ENCODE data around the gene OPN1MW2. TPM values are rescaled to one million over a fixed set of nuclear protein-coding genes. Genes with fewer than 3 reads are reported as not detected.
A peak's percentile ranks its signal among the peaks of the same experiment; 100 is the strongest.
"Not testable (repeated sequence)": the region's sequence is repeated elsewhere in the genome, so short reads cannot be mapped to it uniquely, and the experiment has no call there.

OPN1MW2 gene
- total and polyA plus RNA-seq, 11 donors = not detected

GRCh38 chrX:154225292-154225691 is 5.7 kb downstream of the OPN1MW2 start:
- H3K36me3 ChIP-seq; intact Hi-C loops (cut with DNase I); H3K4me3 ChIP-seq; H3K27ac ChIP-seq; H3K27me3 ChIP-seq; H3K9me3 ChIP-seq; DNase-seq; ATAC-seq; H3K4me1 ChIP-seq: not testable (repeated sequence)
- no CpG with 5 or more reads among the region's 6 CpGs for WGBS, 4 donors

GRCh38 chrX:154226706-154227105 is 7.2 kb downstream of the OPN1MW2 start:
- H3K36me3 ChIP-seq; intact Hi-C loops (cut with DNase I); H3K4me1 ChIP-seq; ATAC-seq; H3K27ac ChIP-seq; H3K9me3 ChIP-seq; H3K4me3 ChIP-seq; DNase-seq; H3K27me3 ChIP-seq: not testable (repeated sequence)
- no CpG with 5 or more reads among the region's 9 CpGs for WGBS, 4 donors

- no CpG with 5 or more reads among the region's 3 CpGs for WGBS, 4 donors
- ATAC-seq = peak in 3 of 4 donors; percentile 57 to 85 (median 79)
Observed at GRCh38 chrX:154231443-154231842, 11.9 kb downstream of the OPN1MW2 start.

GRCh38 chrX:154233620-154234019 is 14.1 kb downstream of the OPN1MW2 start:
- DNase-seq; H3K27ac ChIP-seq; ATAC-seq; H3K4me3 ChIP-seq; H3K27me3 ChIP-seq; intact Hi-C loops (cut with DNase I); H3K36me3 ChIP-seq; H3K9me3 ChIP-seq; H3K4me1 ChIP-seq: not testable (repeated sequence)
- WGBS, 4 donors = no CpG with 5 or more reads among the region's 16 CpGs

More at GRCh38 chrX:154231443-154231842, 11.9 kb downstream of the OPN1MW2 start:
- intact Hi-C loops (cut with DNase I); H3K27ac ChIP-seq; H3K4me1 ChIP-seq; H3K36me3 ChIP-seq; H3K27me3 ChIP-seq; H3K4me3 ChIP-seq; DNase-seq; H3K9me3 ChIP-seq: not testable (repeated sequence)

GRCh38 chrX:154238939-154239559 is 19.5 kb downstream of the OPN1MW2 start:
- H3K27me3 ChIP-seq; H3K4me3 ChIP-seq; ATAC-seq; intact Hi-C loops (cut with DNase I); H3K4me1 ChIP-seq; H3K36me3 ChIP-seq; H3K9me3 ChIP-seq; H3K27ac ChIP-seq: not testable (repeated sequence)
- WGBS, 4 donors = 75% methylated on average over 9 of the region's 11 CpGs; no CpG with 5 or more reads in 3 of the 4 donors
- peak in 1 of 5 donors; percentile 11 for DNase-seq

GRCh38 chrX:154239982-154240503 is 20.5 kb downstream of the OPN1MW2 start:
- peak in 1 of 5 donors; percentile 11 for DNase-seq
- WGBS, 4 donors = 74 to 90% (median 81%) methylated on average over 6 to 8 of the region's 8 CpGs; no CpG with 5 or more reads in 1 of the 4 donors
- H3K27me3 ChIP-seq; H3K4me1 ChIP-seq; H3K9me3 ChIP-seq; H3K36me3 ChIP-seq; intact Hi-C loops (cut with DNase I); H3K27ac ChIP-seq; H3K4me3 ChIP-seq: not testable (repeated sequence)
- ATAC-seq = peak in 1 of 4 donors; percentile 39

- ATAC-seq = peak; percentile 92 to 98 (median 96)
- 57 to 71% methylated on average over 4 to 5 of the region's 17 CpGs; no CpG with 5 or more reads in 2 of the 4 donors for WGBS, 4 donors
- H3K4me3 ChIP-seq; H3K27ac ChIP-seq; intact Hi-C loops (cut with DNase I); H3K27me3 ChIP-seq; H3K9me3 ChIP-seq; H3K36me3 ChIP-seq; DNase-seq; H3K4me1 ChIP-seq: not testable (repeated sequence)
Observed at GRCh38 chrX:154247377-154248045, 28.0 kb downstream of the OPN1MW2 start.

- H3K36me3 ChIP-seq; H3K27me3 ChIP-seq; DNase-seq; H3K9me3 ChIP-seq; H3K27ac ChIP-seq; H3K4me3 ChIP-seq; H3K4me1 ChIP-seq; ATAC-seq; intact Hi-C loops (cut with DNase I): not testable (repeated sequence)
- no CpG with 5 or more reads among the region's 10 CpGs for WGBS, 4 donors
Observed at GRCh38 chrX:154248076-154248475, 28.5 kb downstream of the OPN1MW2 start.

GRCh38 chrX:154257282-154257681 is 37.7 kb downstream of the OPN1MW2 start, which contains the start of gene OPN1MW3:
OPN1MW3 (plus strand) TSS chrX:154257582; CDS start chrX:154257620, 38 bp downstream.
- DNase-seq; H3K27ac ChIP-seq; H3K4me1 ChIP-seq; H3K36me3 ChIP-seq; H3K27me3 ChIP-seq; ATAC-seq; H3K4me3 ChIP-seq; H3K9me3 ChIP-seq; intact Hi-C loops (cut with DNase I): not testable (repeated sequence)
- no CpG with 5 or more reads among the region's 17 CpGs for WGBS, 4 donors

- H3K27ac ChIP-seq; H3K9me3 ChIP-seq; H3K27me3 ChIP-seq; intact Hi-C loops (cut with DNase I); H3K4me3 ChIP-seq; DNase-seq; H3K4me1 ChIP-seq; ATAC-seq; H3K36me3 ChIP-seq: not testable (repeated sequence)
- no CpG with 5 or more reads among the region's 10 CpGs for WGBS, 4 donors
Observed at GRCh38 chrX:154258711-154259110, 39.2 kb downstream of the OPN1MW2 start.

- intact Hi-C loops (cut with DNase I); H3K36me3 ChIP-seq; ATAC-seq; H3K27ac ChIP-seq; H3K9me3 ChIP-seq; H3K4me1 ChIP-seq; H3K27me3 ChIP-seq; DNase-seq; H3K4me3 ChIP-seq: not testable (repeated sequence)
- WGBS, 4 donors = no CpG with 5 or more reads among the region's 6 CpGs
Observed at GRCh38 chrX:154263072-154263471, 43.5 kb downstream of the OPN1MW2 start.

Measured in heart left ventricle (tissue), 16 donors.